Stomach (tissue), 4 donors: Measurements from ENCODE around the gene TESK1.

Experiments used
- CTCF ChIP-seq, 7 experiments: fragments of 450-650 bp in 4 of 7; fragments of 200-600 bp in 3 of 7; sonication (generic) in 3 of 7; IDR thresholded peaks; one replicate each; pipeline ENCODE4 v1.5.1; 2016 to 2019; ENCODE audit warnings: antibody characterized with exemption in 7 of 7, control low read depth in 2 of 7, mild to moderate bottlenecking in 1 of 7
- POLR2A ChIP-seq, 4 donors: fragments of 450-650 bp; IDR thresholded peaks; one replicate each; pipeline ENCODE4 v1.6.1; 2016; ENCODE audit warnings: antibody characterized with exemption in 4 of 4, control low read depth in 2 of 4, mild to moderate bottlenecking in 1 of 4, moderate library complexity in 1 of 4

GRCh38 chr9:35609820-35610163 is 4.7 kb downstream of the TESK1 start:
- TF ChIP-seq POLR2A (IDR thresholded peaks at IDR 0.05) = no peak
- TF ChIP-seq CTCF (IDR thresholded peaks at IDR 0.05) = no peak
